ENCODE results near the gene PRKCD.

Gene PRKCD

DNA sequence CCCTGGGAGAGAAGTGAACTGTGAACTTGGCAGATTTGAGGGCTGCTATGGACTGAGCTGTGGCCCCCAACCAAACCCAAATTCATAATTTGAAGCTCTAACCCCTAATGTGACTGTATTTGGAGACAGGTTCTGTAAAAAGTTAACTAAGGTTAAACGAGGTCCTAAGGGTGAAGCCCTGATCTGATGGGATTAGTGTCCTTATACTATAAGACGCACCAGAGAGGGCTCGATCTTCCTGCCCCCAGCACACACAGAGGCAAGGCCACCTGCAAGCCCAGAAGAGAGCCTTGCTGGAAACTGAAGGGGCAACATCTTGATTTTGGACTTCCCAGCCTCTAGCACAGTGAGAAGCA lies 60.8 kb downstream of the PRKCD start:
- no peak for DNase-seq

DNA sequence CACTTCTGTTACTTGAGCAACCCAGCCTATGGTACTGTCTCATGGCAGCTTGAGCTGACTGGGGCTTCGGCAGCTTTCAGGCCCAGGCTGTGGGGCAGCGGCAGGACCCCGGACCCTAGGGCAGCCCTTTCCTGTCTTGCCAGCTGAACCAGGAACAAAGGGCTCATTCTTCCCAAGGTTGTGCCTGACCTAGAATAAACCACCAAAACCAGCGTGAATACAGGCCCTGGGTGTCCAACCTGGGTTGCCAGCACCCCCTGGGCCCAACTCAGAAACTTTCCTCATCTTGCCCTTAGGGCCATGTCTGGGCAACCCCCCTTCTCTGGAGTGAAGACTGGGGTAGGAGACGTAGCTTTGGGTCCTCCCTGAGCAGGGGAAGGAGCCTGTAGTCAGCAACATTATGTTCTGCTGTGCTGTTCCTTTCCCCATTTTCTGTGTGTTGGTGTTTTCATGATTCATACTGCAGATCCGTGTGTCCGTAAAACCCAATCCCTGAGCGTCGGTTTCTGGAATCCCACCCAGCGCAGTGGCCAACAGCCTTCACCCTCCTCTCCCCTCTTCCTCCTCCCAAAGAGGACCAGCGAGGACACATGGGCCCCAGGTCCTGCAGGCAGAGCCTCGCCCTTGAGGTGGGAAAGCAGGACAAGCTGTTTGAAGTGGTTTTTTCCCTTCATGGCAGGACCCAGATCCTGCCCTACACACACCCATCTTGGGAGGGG lies 61.3 kb downstream of the PRKCD start:
- no peak for DNase-seq

DNA sequence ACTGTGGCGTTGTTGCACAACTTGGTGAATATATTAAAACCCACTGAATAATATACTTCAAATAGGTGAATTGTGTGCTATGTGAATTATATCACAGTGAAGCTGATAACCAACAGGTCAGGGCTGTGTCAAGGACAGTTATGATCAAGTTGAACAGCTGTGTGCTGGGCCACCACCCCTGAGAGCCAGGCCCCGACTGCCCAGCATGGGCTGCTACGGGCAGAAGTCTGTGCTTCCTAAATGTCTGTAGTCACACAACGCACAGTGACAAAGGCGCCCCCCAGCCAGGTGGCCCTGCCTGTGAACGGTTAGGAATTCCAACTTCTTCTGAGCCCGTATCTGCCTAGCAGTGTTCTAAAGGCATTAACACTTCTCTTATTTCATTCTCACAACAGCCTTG lies 62.0 kb downstream of the PRKCD start:
- no peak for DNase-seq

- no peak for DNase-seq
These were observed 62.5 kb downstream of the PRKCD start for GRCh38 chr3:53223541-53223966.

DNA sequence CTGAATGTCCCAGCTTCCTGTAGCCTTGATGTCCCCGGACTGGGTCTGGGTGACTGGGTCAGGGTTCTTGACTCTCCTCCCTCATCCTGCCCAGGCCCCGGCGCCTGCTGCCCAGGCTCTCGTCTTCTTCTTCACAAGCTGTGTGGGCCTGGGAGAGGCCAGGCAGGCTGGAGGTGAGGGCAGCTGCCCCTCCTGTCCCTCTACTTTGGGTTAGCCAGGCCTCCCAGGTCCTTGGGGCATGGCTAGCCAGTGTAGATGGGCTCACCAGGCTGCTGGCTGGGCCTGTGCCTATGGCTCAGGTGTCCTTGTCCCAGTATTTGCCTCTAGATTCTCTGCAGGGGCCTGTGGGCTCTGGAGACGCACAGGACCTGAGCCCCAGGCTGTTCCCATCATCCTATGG lies 63.0 kb downstream of the PRKCD start:
- no peak for DNase-seq

GRCh38 chr3:53224536-53224935 lies 63.5 kb downstream of the PRKCD start:
- DNase-seq: no peak

DNA sequence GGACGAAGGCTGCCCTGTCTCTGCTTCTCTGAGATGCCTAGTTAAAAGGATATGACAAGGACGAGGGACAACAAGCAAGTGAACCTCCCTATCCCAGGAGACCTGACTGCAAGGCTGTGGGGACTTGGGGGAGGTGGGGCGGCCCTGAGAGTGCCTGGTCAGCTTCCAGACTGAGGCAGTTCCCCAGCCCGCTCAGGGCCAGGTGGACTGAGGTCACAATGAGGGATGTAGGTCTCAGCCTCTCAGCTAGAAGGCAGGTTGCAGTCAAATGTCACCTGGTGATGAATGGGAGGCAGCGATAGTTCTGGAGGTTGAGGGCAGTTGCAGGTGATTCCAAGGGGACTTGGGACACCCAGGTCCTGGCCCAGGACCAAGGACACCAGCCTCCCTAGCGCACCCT lies 64.2 kb downstream of the PRKCD start:
- DNase-seq: no peak

- DNase-seq: no peak
These were observed 64.6 kb downstream of the PRKCD start for GRCh38 chr3:53225651-53226050.

DNA sequence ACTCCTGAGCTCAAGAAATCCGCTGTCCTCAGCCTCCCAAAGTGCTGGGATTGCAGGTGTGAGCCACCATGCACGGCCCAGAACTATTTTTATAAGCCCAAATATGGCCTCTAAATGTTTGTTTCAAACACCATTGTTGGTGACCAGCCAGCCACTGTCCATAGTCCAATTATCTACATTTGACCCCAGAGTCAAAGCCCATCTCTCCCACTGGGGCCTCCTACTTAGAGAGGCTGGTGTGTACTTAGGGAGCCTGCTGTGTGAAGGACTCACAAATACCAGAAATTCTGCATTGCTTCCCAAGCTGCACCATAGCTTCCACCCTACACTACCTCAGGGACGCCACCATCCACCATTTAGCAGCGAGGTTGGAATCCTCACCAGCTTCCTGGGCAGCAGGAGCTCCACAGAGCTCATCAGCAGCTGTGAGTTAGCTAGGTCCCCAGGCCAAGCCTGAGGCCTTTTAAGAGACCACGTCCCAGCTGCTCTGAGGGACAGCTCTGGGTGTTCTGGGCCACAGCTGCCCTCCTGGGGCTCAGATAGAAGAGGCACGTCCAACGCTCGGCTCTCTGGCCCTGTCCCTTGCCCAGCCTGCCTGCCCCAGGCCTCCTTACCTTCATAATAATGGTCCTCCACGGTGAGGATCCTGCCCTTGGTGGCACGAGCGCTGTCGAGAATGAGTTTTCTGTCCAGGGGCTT lies 65.3 kb downstream of the PRKCD start:
- DNase-seq: no peak

DNA sequence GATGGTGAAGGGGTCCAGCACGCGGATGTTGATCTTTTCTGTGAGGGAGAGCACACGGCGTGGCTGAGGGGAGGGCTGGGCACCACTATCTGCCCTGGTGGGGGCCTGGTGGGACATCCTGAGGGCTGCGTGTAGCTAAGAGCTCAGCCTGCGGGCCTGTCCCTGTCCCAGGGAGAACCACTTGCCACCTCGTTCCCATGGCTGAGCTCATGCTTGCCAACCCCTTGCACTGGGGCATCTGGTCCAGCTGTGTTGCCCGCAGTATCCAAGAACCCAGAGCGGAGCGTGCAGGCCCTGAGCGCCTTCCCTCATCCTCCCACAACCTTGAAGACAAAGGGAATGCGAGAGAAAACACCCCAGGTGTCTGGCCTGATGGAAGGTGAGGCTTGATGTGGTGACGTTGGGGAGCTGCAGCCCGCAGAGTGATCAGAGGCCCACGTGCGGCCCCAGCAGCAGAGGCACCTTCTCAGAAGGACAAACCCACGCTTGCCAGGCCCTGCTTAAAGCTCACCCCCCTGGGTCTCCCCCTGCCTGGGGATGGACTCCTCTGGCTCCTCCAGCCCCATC lies 65.9 kb downstream of the PRKCD start:
- DNase-seq: no peak

DNA sequence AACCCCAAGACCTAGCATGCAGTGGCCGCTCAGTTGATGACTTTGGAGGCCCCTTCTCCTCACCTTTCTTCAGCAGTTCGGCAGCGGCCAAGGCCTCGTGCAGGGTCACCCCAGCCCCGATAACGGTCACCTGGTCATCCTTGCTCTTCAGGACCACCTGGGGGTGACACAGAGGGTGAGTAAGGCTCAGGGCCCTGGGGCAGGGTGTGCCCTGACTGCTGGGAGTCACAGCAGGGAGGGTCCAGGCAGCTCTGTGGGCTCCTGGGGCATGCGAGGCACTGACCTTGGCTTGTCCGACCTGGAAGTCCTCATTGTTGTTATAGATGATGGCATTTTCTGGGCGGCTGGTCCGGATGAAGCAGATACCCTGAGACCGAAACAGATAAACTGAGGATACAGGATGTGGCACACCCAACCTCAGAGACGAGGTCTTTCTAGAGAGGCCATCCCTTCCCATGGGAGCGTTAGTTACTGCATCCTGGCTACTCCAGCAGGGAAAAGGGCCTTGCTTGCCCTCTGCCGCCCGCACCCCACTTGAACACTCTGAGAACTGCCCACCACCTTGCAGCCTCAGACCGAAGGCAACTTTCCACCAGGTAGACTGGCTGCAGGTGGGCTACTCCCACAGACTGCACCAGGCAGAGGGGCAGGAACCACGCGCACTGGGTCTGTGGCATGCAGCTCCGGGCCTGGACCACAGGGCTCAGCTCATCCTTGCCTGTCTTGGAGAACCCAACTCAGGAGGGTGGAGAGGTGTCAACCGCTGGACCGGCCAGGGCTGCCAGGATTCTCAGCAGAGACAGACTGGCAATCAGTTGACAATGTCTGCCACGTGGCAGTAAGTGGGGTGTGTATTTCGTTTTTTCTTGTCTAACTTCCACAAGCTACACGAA lies 67.2 kb downstream of the PRKCD start:
- no peak for DNase-seq

- DNase-seq: no peak
These were observed 68.2 kb downstream of the PRKCD start for GRCh38 chr3:53229171-53229570.

DNA sequence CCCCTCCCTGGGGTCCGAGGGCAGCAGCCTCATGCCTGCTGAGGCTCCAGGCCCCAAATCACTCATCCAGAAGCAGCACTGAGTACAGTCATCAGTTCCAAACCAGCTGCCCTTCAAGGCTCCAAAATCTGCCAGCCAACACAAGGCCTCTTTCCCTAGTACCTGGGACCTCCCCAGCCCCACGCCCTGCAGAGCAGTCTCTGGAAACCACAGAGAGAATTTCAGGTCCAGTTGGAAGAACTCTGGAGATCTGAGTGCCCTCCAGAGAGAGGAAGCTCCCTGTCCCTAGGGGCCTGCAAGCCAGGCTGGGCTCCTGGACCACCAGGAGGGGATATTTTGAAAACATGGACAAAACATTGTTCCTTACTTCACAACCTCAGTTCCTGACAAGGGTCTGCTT lies 68.6 kb downstream of the PRKCD start:
- no peak for DNase-seq

GRCh38 chr3:53230041-53230621 lies 69.1 kb downstream of the PRKCD start:
- no peak for DNase-seq

DNA sequence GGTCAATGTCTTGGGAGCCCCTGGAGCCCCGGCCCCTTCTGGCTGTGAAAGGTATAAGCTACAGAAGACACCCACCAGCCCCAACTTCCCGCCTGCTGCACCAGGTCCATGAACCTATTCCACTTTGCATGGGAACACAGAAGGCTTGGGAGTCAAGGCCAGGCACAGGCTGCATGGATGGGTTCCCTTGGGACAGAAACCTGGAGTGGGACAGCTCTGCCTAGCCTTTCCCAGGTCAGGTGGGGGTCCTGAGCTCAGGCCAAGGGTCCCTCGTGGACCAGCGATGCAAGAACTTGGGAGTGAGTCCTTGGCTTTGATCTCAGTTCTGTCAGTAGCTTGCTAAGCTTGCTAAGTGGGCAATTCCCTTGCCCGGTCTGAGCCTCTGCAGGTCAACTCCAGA lies 69.8 kb downstream of the PRKCD start:
- no peak for DNase-seq

GRCh38 chr3:53231532-53232511 lies 70.8 kb downstream of the PRKCD start:
- no peak for DNase-seq

- no peak for DNase-seq
These were observed 71.8 kb downstream of the PRKCD start for GRCh38 chr3:53232641-53233377.

DNA sequence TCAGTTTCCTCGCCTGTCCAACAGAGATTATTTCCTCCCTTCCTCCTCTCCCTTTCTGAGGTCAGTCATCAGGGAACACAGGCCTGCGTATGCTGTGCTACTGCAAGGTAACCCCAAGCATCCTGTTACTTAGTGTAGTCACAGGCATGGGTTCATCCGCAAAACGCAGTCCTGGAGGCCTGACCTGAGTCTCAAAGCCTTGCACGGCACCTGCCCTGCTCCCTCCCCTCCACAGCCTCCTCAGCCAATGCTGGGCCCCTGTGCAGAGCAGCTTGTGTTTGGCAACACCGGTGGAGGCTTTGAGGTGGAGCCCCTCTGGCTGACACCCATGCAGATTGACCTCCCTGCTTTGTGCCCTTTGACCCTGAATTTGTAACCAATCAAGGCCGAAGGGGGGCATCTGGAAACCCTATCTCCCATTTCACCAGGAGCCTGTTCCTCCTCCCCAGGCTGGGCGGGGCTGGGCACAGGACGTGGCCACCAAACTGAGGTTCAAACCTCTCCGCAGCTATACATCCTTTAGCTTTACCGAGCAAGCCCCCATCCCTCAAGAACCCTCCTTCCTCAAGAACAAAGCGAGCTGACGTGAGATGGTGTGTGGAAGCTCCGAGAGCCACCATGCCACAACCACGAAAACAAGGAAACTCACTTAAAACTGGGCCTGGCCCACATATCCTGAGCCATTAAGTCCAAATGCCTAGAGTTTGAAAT lies 73.3 kb downstream of the PRKCD start:
- DNase-seq: no peak

- DNase-seq: no peak
These were observed 73.8 kb downstream of the PRKCD start for GRCh38 chr3:53234841-53235232.

DNA sequence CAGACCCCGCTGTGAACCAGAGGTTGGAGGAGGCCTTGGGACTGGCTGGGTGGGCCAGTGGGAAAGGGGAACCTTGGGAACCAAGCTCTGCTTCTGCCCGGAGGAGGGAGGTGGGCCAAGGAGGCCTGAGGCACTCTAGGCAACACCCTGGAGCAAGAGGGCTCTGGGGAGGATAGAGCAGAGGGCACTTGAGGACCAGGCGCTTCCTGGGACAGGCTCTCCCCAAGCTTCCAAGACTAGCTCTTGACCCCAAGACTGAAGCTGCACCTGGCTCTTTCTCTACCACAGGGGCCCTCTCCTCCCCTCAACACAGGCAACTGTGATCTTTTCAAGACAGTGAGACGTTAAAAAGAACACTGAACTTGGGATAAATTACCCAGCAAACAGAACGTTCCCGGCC lies 74.5 kb downstream of the PRKCD start:
- DNase-seq: no peak
